ENCODE measurements around the gene TOX2. TPM values are rescaled to one million over a fixed set of nuclear protein-coding genes. Genes with fewer than 3 reads are reported as not detected.

Gene TOX2
- total and polyA plus RNA-seq, 2 of the 4 experiments (the other 2 are of a cell fraction) = 1.3 to 17.5 TPM

DNA sequence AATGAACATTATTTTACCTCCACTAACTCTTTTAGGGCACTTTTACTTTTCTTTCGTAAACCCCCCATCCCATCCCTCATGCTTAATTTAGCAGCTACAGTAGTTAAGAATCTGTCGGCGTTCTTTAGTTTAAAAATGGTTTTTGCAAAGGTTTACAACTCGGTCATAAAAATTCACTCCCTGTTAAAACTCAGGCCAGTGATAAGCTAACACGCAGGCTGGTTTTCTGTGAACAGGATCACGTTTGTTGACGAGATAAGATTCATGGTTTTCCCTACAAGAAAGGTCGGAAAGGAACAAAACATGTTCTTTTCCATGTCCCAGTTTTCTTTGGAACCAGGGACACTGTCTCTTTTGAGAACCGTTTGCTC is 101.1 kb downstream of the TOX2 start:
- Histone ChIP-seq H3K56ac (ENCODE audit: extremely low read depth, insufficient read depth, low read length) (no peak overlapping the region), H2BK20ac (ENCODE audit: low read depth, low read length) (no peak overlapping the region), H4K5ac (ENCODE audit: low read depth, low read length) (no peak overlapping the region), H3K14ac (replicated peaks; ENCODE audit: low read depth, low read length) (no peak overlapping the region), H4K91ac (ENCODE audit: insufficient read depth, low read depth, low read length) (no peak overlapping the region), H3K9ac (ENCODE audit: low read depth, low read length) (no peak overlapping the region), H2BK15ac (ENCODE audit: low read depth, low read length) (no peak overlapping the region), H3K18ac (ENCODE audit: low read depth, low read length) (no peak overlapping the region), H3K27ac (ENCODE audit: insufficient read depth, low read length) (no peak overlapping the region), H3K4ac (ENCODE audit: low read depth, low read length) (no peak overlapping the region), H2AK5ac (ENCODE audit: low read depth, low read length) (no peak overlapping the region), H3K9me3 (ENCODE audit: control insufficient read depth, insufficient read depth, low read length) (no peaks in the 10 kb centered on the region), H4K20me1 (ENCODE audit: insufficient read depth, low read length) (0 out of 2 replicates have a peak, but pooled peaks cover 8% of the 10 kb centered on the region), H2BK120ac (ENCODE audit: low read depth, low read length) (no peak overlapping the region), H3K79me1 (ENCODE audit: low read depth in 1 of 2, low read length in 2 of 2) (peaks cover 36 to 78% of the 10 kb centered on the region in 2 experiments), H2AFZ (replicated peaks; ENCODE audit: low read length, poor library complexity) (no peak overlapping the region), H3K4me2 (ENCODE audit: low read depth, low read length) (no peak overlapping the region), H3K36me3 (ENCODE audit: control insufficient read depth, insufficient read depth, low read length) (peaks cover 3% of the 10 kb centered on the region; the same call in 1 of the 2 replicates), H3K23ac (ENCODE audit: low read depth, low read length) (no peak overlapping the region), H4K8ac (ENCODE audit: low read depth in 2 of 2, low read length in 2 of 2) (no peak overlapping the region), H3K4me1 (ENCODE audit: control insufficient read depth, insufficient read depth, low read length) (peaks cover 13% of the 10 kb centered on the region), H3K4me3 (ENCODE audit: insufficient read depth, low read depth, low read length) (no peak overlapping the region), H2AK9ac (replicated peaks; ENCODE audit: low read depth, low read length, poor library complexity) (no peak overlapping the region), H3K27me3 (ENCODE audit: control insufficient read depth, insufficient read depth, low read length) (no peaks in the 10 kb centered on the region), H3K9me1 (ENCODE audit: insufficient read depth, low read length) (peaks cover 20% of the 10 kb centered on the region), H2BK5ac (ENCODE audit: low read depth, low read length, poor library complexity, severe bottlenecking) (no peak overlapping the region)
- ChIA-PET CTCF (interaction anchor here (1.2 kb wide), 1 partner anchor 10 kb away, joined by 3 read pairs; no protein-coding TSS in a partner anchor), POLR2A (ENCODE audit: unreplicated experiment) (no interaction called here)
- intact Hi-C loops (cut with micrococcal nuclease) = loop anchor here (5.0 kb wide), 1 partner anchor 73 kb away; no protein-coding TSS in a partner anchor
- in situ Hi-C loops (cut with MboI; ENCODE audit: low sequenced_read_pairs) = no loop called here
- WGBS, 2 experiments (ENCODE audit: extremely low coverage in 2 of 2, insufficient read length in 1 of 2) = 92% methylated on average over 6 of the region's 9 CpGs; no CpG with 5 or more reads in 1 of the 2 experiments
- DNase-seq (no peak), ATAC-seq (ENCODE audit: low read depth) (no peak)
- dilution Hi-C loops (cut with HindIII; ENCODE audit: low sequenced_read_pairs, unreplicated experiment) = no loop called here
- TF ChIP-seq CTCF (conservative IDR thresholded peaks at IDR 0.05; ENCODE audit: low read depth, low read length) (no peak), SMC3 (IDR thresholded peaks at IDR 0.05; ENCODE audit: low read depth, low read length) (no peak), CHD1 (IDR thresholded peaks at IDR 0.05; ENCODE audit: low read depth, low read length) (no peak), NFE2L2 (IDR thresholded peaks at IDR 0.05; ENCODE audit: low read depth, low read length) (no peak), RCOR1 (IDR thresholded peaks at IDR 0.05; ENCODE audit: insufficient replicate concordance, low read length) (no peak), MAFK (IDR thresholded peaks at IDR 0.05; ENCODE audit: low read depth, low read length) (no peak), FOS (IDR thresholded peaks at IDR 0.05; ENCODE audit: low read depth, low read length) (no peak), RFX5 (IDR thresholded peaks at IDR 0.05; ENCODE audit: low read depth, low read length) (no peak), CEBPB (IDR thresholded peaks at IDR 0.05; ENCODE audit: low read depth, low read length) (no peak), BHLHE40 (IDR thresholded peaks at IDR 0.05; ENCODE audit: low read depth, low read length) (no peak), MAZ (IDR thresholded peaks at IDR 0.05; ENCODE audit: borderline replicate concordance, low read depth, low read length) (no peak), POLR2A (IDR thresholded peaks at IDR 0.05; ENCODE audit: low read depth, low read length) (no peak), ELK1 (IDR thresholded peaks at IDR 0.05; ENCODE audit: borderline replicate concordance, low read depth, low read length) (no peak), RAD21 (IDR thresholded peaks at IDR 0.05; ENCODE audit: low read length) (no peak), MXI1 (IDR thresholded peaks at IDR 0.05; ENCODE audit: borderline replicate concordance, low read depth, low read length) (no peak)
- TF ChIP-seq, protein P1, sequence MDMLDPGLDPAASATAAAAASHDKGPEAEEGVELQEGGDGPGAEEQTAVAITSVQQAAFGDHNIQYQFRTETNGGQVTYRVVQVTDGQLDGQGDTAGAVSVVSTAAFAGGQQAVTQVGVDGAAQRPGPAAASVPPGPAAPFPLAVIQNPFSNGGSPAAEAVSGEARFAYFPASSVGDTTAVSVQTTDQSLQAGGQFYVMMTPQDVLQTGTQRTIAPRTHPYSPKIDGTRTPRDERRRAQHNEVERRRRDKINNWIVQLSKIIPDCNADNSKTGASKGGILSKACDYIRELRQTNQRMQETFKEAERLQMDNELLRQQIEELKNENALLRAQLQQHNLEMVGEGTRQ (IDR thresholded peaks at IDR 0.05; ENCODE audit: low read depth, low read length) = no peak
- no TSS peak for BruUV-seq (replicated peaks)

All from IMR-90 (cell line).